ENCODE measurements around the gene C2CD4B.
A peak's percentile ranks its signal among the peaks of the same experiment; 100 is the strongest.

Gene C2CD4B

GRCh38 chr15:62142736-62143135 is 22.3 kb downstream of the C2CD4B start:
- TF ChIP-seq, protein P1, sequence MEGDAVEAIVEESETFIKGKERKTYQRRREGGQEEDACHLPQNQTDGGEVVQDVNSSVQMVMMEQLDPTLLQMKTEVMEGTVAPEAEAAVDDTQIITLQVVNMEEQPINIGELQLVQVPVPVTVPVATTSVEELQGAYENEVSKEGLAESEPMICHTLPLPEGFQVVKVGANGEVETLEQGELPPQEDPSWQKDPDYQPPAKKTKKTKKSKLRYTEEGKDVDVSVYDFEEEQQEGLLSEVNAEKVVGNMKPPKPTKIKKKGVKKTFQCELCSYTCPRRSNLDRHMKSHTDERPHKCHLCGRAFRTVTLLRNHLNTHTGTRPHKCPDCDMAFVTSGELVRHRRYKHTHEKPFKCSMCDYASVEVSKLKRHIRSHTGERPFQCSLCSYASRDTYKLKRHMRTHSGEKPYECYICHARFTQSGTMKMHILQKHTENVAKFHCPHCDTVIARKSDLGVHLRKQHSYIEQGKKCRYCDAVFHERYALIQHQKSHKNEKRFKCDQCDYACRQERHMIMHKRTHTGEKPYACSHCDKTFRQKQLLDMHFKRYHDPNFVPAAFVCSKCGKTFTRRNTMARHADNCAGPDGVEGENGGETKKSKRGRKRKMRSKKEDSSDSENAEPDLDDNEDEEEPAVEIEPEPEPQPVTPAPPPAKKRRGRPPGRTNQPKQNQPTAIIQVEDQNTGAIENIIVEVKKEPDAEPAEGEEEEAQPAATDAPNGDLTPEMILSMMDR (IDR thresholded peaks at IDR 0.05; ENCODE audit: low read length, missing control alignments): peak; percentile 32
- H3K4me3 ChIP-seq (replicated peaks; ENCODE audit: low read depth, low read length): no peak overlapping the region
- peak; percentile 46 for DNase-seq (ENCODE audit: low read depth)

DNA sequence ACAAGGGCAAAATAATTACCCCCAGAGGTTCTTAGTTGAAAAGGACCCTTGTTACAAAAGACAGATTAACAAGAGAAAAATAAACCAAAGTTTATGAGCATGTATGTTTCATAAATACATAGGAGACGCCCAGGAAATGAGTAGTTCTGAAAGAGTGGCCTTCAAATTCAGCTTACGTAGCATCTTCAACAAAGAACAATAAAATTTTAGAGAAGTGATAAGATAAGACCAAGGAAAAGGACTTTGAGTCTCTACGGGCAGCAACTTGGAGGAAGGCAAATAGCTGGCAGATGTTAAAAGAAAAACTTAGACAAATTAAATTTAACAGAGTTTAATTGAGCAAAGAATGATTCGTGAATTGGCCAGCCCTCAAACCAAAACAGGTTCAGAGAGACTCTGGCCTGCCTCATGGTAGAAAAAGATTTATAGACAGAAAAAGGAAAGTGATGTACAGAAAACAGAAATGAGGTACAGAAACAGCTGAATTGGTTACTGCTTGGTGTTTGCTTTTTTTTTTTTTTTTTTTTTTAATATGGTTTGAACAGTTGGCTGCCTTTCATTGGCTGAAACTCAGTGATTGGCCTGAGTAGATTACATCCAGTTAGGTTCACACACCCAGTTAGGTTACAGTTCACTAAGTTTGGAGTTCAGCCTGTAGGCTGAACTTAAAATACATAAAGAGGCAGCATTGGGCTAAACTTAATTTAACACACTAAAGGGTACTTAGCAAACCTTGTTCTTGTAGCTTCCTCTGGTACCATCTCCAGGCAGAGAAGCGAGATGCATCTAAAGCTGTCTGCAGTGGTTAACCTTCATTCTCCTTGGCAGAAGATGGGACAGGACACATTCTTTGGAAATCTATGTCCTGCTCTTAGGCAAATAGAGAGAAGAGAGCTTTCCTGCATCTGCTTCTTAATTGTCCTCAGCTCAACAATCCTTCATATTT is 23.2 kb downstream of the C2CD4B start:
- TF ChIP-seq, protein P1 (IDR thresholded peaks at IDR 0.05; ENCODE audit: low read length, missing control alignments): no peak
- DNase-seq (ENCODE audit: low read depth): peak; percentile 91
- H3K4me3 ChIP-seq (replicated peaks; ENCODE audit: low read depth, low read length): no peak overlapping the region

GRCh38 chr15:62141200-62141599 is 23.9 kb downstream of the C2CD4B start:
- no peak for DNase-seq (ENCODE audit: low read depth)
- TF ChIP-seq, protein P1 (IDR thresholded peaks at IDR 0.05; ENCODE audit: low read length, missing control alignments): no peak
- no peak overlapping the region for H3K4me3 ChIP-seq (replicated peaks; ENCODE audit: low read depth, low read length)

DNA sequence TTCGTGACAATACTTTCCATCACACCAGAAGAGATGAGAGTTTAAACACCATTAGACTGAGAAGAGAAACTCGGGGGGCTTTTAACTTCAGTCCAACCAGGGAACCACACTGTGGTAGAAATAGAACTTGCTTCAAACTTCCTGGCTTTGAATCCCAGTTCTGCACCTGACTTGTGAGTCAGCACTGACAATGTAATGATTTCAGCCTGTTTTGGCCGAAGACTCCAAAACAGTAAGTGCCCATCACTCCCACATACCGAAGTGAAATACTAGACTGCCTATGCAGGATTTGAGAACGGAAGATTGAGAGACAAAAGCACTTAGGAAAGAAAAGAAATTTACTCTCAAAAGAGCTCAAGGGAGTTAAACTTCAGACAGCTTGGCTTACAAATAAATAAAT is 27.0 kb downstream of the C2CD4B start:
- peak; percentile 98 for DNase-seq (ENCODE audit: low read depth)

DNA sequence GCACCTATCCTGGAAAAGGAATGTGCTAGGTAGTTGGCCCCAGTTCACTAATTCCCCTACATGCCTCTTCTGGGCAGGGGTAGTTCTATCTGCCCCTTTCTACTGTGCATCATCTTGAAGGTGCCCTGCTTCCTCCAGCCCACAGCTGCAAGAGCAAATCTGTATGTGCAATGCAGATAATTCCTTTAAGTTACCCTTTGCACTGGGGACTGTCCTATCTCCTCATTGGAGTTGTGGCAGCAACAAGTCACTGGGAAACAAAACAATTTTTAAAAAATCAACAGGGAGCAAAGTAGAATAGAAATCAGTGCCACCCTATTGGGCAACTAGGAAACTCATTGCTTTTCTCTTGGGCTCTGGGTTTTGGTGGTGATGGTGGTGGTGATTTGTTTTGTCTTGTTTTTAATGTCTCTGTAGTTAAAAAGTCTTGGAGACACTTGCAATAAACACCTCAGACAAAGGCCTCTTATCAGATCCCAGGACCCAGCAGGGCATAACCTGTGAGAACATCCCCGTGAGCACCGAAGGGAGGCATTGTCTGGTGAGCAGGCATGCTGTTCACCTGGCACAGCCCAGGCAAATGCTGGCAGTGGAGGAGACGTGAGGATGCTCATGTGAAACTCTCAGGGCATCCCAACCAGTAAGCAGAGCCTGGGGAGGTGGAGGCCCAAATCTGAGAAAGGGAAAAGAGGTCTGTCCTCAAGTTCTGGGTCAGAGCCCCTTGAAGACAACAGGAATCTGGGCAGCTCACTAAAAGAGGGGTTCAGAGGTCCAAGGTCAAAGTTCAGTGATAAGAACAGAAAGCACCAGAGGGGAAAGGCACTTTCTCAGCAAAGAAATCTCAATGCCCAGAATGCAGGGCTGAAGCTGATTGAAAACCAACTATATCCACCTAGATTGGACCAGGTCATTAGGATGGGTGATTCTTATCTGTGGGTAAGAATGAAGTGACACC is 27.9 kb downstream of the C2CD4B start:
- H3K4me3 ChIP-seq (replicated peaks; ENCODE audit: low read depth, low read length): no peak overlapping the region
- DNase-seq (ENCODE audit: low read depth): no peak
- TF ChIP-seq, protein P1 (IDR thresholded peaks at IDR 0.05; ENCODE audit: low read length, missing control alignments): no peak

More for the DNA sequence above, 27.0 kb downstream of the C2CD4B start:
- no peak overlapping the region for H3K4me3 ChIP-seq (replicated peaks; ENCODE audit: low read depth, low read length)
- TF ChIP-seq, protein P1 (IDR thresholded peaks at IDR 0.05; ENCODE audit: low read length, missing control alignments): no peak

DNA sequence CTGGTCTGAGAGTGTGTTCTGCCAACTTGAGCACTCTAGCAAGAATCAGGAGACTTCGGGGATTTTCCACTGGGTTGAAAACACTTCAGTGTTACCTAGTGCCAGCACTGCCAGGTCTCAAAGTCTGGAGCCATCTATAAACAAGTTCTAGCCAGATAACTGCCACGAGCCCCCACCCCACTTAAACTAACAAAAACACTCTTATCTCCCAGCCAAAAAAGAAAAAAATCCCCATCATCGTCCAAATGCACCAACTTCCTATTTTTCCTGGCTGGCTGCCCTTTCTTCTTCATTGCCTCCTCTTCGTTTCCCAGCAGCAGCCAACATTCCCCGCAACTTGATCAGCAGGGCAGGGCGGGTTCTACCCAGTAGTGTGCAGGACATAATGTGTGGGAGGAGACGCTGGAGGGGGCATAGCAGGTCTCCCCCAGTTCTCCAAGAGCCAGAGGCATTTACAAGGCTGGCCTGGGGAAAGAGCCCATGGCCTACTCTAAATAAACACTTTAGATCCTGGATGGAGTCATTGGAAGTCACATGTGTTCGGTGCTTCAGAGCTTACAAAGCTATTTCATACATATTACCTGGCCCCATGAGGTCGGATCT is 29.5 kb downstream of the C2CD4B start:
- DNase-seq (ENCODE audit: low read depth): peak; percentile 94
- H3K4me3 ChIP-seq (replicated peaks; ENCODE audit: low read depth, low read length): no peak overlapping the region
- TF ChIP-seq, protein P1 (IDR thresholded peaks at IDR 0.05; ENCODE audit: low read length, missing control alignments): no peak

Data from fibroblast of pulmonary artery (primary cell).